ENCODE data around the gene FXYD2. TPM values are rescaled to one million over a fixed set of nuclear protein-coding genes. Genes with fewer than 3 reads are reported as not detected.
A peak's percentile ranks its signal among the peaks of the same experiment; 100 is the strongest.
"Not testable (repeated sequence)": the region's sequence is repeated elsewhere in the genome, so short reads cannot be mapped to it uniquely, and the experiment has no call there.

Gene FXYD2
- total and polyA plus RNA-seq, 12 donors, result 0.40 to 6.0 (median 1.8) TPM

DNA sequence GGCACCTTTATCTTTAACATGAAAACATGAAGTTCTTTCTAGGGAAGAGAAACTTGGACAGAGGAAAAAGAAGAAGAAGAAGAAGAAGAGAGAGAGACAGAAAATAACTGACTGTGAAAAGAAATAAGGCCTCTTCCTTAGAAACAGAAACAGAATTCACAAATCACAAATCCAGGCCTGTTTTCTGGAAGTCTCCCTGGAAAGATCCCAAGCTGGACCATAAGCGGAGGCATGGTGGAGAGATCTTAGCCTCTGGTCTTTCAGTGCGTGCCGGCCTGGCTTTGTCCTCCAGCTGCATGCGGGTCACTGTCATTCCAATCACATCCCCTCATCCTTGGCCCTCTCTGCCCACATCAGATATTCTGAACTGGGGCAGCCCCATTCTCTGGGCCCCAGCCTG, 45.1 kb upstream of the FXYD2 start:
- WGBS, 2 donors, result 29 to 37% methylated on average over 4 of the region's 4 CpGs
- DNase-seq, result no peak
- Histone ChIP-seq H3K27ac (peak overlapping the region in 9 of 10 donors; percentile 41 to 95 (median 56)), H3K27me3 (peaks cover 0 to 19% (median 0%) of the 10 kb centered on the region in 7 donors), H3K36me3 (peaks cover 0 to 6% (median 0%) of the 10 kb centered on the region in 9 donors), H3K4me1 (peaks cover 15 to 88% (median 51%) of the 10 kb centered on the region in 9 donors), H3K9me3 (no peaks in the 10 kb centered on the region), H3K4me3 (no peak overlapping the region)
- intact Hi-C loops (cut with DNase I), result no loop called here
- TF ChIP-seq, protein P1, sequence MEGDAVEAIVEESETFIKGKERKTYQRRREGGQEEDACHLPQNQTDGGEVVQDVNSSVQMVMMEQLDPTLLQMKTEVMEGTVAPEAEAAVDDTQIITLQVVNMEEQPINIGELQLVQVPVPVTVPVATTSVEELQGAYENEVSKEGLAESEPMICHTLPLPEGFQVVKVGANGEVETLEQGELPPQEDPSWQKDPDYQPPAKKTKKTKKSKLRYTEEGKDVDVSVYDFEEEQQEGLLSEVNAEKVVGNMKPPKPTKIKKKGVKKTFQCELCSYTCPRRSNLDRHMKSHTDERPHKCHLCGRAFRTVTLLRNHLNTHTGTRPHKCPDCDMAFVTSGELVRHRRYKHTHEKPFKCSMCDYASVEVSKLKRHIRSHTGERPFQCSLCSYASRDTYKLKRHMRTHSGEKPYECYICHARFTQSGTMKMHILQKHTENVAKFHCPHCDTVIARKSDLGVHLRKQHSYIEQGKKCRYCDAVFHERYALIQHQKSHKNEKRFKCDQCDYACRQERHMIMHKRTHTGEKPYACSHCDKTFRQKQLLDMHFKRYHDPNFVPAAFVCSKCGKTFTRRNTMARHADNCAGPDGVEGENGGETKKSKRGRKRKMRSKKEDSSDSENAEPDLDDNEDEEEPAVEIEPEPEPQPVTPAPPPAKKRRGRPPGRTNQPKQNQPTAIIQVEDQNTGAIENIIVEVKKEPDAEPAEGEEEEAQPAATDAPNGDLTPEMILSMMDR (IDR thresholded peaks at IDR 0.05), result no peak
- ATAC-seq, result peak in 3 of 8 donors; percentile 20 to 23 (median 20)

DNA sequence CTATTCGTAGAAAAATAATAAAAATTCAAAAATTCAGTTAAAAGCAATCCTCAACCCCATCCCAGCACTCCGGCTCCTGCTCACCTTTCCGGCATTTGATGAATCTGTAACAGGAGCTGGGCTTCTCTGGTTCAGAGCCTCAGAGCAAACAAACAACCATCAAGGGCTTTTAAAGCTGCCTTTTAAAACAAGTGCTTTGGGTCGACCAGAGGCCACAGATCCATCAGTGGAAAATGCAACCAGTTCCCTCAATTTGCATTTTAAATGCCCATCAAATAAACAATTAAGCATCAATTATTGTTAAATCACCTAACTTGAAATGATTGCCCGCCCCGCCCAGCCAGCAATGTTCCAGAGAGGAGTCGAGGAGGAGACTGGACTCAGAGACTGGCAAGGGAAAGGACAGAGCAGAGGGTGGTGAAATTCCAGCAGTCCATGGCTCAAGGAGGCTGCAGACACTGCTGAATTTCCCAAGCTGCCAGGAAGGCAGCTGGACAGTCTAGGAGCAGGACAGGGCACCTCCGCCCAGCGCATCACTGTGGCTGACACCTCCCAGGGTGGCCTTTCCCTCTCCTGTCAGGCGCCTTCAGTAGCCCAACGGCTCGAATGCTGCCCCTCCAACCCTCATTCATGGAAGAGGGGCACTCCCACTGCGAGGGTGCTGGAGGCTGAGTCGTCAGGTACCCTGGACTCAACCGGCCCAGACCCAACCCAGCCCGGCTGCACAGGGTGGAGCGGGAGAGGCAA, 44.4 kb upstream of the FXYD2 start:
- no peak for DNase-seq
- ATAC-seq, result peak in 1 of 8 donors; percentile 19
- intact Hi-C loops (cut with DNase I), result no loop called here
- no peak overlapping the region for H3K4me3 ChIP-seq
- H3K27me3 ChIP-seq, result peaks cover 0 to 13% (median 0%) of the 10 kb centered on the region in 7 donors
- 78 to 82% methylated on average over 17 of the region's 17 CpGs for WGBS, 2 donors
- peaks cover 0 to 6% (median 0%) of the 10 kb centered on the region in 9 donors for H3K36me3 ChIP-seq
- TF ChIP-seq, protein P1 (IDR thresholded peaks at IDR 0.05), result no peak
- no peaks in the 10 kb centered on the region for H3K9me3 ChIP-seq
- peak overlapping the region in 9 of 10 donors; percentile 33 to 95 (median 56) for H3K27ac ChIP-seq
- peaks cover 15 to 88% (median 48%) of the 10 kb centered on the region in 9 donors for H3K4me1 ChIP-seq

DNA sequence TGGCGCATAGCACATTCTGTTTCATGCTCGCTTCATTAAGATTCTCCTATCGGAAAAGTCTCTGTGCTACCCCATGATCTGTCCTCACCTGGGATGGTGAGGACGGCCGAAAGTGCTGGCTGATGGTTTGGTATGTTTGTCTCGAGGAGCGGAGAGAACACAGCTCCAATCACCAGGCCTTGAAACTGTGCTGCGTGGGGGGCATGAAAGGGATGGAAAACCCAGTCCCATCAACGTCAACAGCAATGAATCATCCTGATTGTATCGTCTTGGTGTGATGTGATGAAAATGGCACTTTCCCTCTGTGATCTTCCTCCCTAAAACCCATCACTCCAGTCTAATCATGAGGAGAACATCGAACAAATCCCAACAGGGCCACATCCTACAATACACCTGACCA, 43.5 kb upstream of the FXYD2 start:
- Histone ChIP-seq H3K4me1 (peaks cover 15 to 88% (median 48%) of the 10 kb centered on the region in 9 donors), H3K9me3 (no peaks in the 10 kb centered on the region), H3K36me3 (peaks cover 0 to 6% (median 0%) of the 10 kb centered on the region in 9 donors), H3K27ac (peak overlapping the region in 1 of 10 donors; percentile 93), H3K4me3 (no peak overlapping the region), H3K27me3 (peaks cover 0 to 5% (median 0%) of the 10 kb centered on the region in 7 donors)
- TF ChIP-seq, protein P1 (IDR thresholded peaks at IDR 0.05), result no peak
- DNase-seq, result no peak
- WGBS, 2 donors, result 67 to 76% methylated on average over 11 of the region's 11 CpGs
- intact Hi-C loops (cut with DNase I), result no loop called here
- ATAC-seq, result no peak

DNA sequence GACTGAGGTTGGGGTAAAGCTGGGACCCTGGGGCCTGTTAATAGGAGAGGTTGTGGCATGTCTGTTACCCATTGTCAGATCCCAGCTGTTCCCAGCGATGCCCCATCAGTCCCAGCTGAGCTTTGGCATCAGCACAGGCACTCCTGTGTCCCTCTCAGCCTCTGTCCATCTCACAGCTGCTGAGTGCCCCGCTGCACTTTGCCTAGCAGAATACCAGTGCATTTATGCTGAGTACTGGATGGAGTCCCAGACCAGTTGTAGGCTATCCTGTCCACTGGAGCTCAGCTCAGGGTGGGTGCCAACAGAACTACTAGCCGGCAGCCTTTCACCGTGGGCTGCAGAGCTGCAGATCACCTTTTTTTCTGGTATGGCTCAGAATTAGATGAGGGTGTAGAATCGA, 42.0 kb upstream of the FXYD2 start:
- 40 to 50% methylated on average over 5 of the region's 5 CpGs for WGBS, 2 donors
- H3K27me3 ChIP-seq, result peaks cover 0 to under 1% (median 0%) of the 10 kb centered on the region in 7 donors
- peaks cover 7 to 88% (median 52%) of the 10 kb centered on the region in 9 donors for H3K4me1 ChIP-seq
- ATAC-seq, result peak in 1 of 8 donors; percentile 49
- H3K4me3 ChIP-seq, result no peak overlapping the region
- no peaks in the 10 kb centered on the region for H3K9me3 ChIP-seq
- no peak for DNase-seq
- TF ChIP-seq, protein P1 (IDR thresholded peaks at IDR 0.05), result no peak
- peak overlapping the region in 2 of 10 donors; percentile 2 to 28 for H3K27ac ChIP-seq
- intact Hi-C loops (cut with DNase I), result no loop called here
- H3K36me3 ChIP-seq, result peaks cover 0 to 6% (median 0%) of the 10 kb centered on the region in 9 donors

DNA sequence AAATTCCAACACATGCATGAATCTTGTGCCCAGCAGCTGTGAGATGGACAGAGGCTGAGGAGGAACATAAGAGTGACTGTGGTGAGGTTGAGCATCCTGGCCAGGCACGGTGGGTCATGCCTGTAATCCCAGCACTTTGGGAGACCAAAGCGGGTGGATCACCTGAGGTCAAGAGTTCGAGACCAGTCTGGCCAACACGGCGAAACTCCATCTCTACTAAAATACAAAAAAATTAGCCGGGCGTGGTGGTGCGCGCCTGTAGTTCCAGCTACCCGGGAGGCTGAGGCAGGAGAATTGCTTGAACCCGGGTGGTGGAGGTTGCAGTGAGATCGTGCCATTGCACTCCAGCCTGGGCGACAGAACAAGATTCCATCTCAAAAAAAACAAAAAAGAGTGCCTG, 41.0 kb upstream of the FXYD2 start:
- DNase-seq; H3K4me3 ChIP-seq; intact Hi-C loops (cut with DNase I); H3K36me3 ChIP-seq; H3K27ac ChIP-seq; H3K9me3 ChIP-seq; ATAC-seq; H3K27me3 ChIP-seq: not testable (repeated sequence)
- 94 to 96% methylated on average over 13 of the region's 13 CpGs for WGBS, 2 donors
- peaks cover 11 to 88% (median 53%) of the 10 kb centered on the region in 9 donors for H3K4me1 ChIP-seq
